OCI-LY3 (cell line): ENCODE measurements around the gene MAPK12.

ENCODE experiments used
- H2AFZ ChIP-seq: fragments of 200-600, 300-600 bp; shearing (Covaris generic); 2 replicates; pipeline ENCODE4 v1.6.0; 2014; ENCODE audit warnings: antibody characterized with exemption, low read depth, low read length
- H3K27ac ChIP-seq: fragments of 200-600, 300-600 bp; sonication (generic); 2 replicates; pipeline ENCODE4 v1.5.1; 2014; ENCODE audit warnings: mild to moderate bottlenecking, low read length, moderate library complexity, mixed read lengths
- H3K27me3 ChIP-seq: fragments of 200-600, 300-600 bp; sonication (generic); 2 replicates; pipeline ENCODE4 v1.6.1; 2014; ENCODE audit warnings: low read depth, low read length, mixed read lengths
- H3K36me3 ChIP-seq: fragments of 200-600, 300-600 bp; sonication (generic); replicated peaks from 2 replicates; pipeline ENCODE3; 2014; ENCODE audit warnings: low read depth, low read length, mixed read lengths
- H3K4me1 ChIP-seq: fragments of 300-600, 200-600 bp; sonication (generic); 2 replicates; pipeline ENCODE4 v1.6.1; 2014; ENCODE audit warnings: low read length, mixed read lengths
- H3K4me2 ChIP-seq: fragments of 200-600, 300-600 bp; sonication (generic); 2 replicates; pipeline ENCODE4 v1.6.1; 2014; ENCODE audit warnings: low read length, mixed read lengths
- H3K4me3 ChIP-seq: fragments of 300-600, 200-600 bp; sonication (generic); 2 replicates; pipeline ENCODE4 v1.5.1; 2014; ENCODE audit warnings: antibody characterized with exemption, mild to moderate bottlenecking, low read length, moderate library complexity
- H3K79me2 ChIP-seq: fragments of 300-600, 200-600 bp; shearing (Covaris generic); 2 replicates; pipeline ENCODE4 v1.6.1; 2014; ENCODE audit warnings: mild to moderate bottlenecking, low read length, mixed read lengths
- H3K9ac ChIP-seq: fragments of 300-600, 200-600 bp; shearing (Covaris generic); 2 replicates; pipeline ENCODE4 v1.6.0; 2014; ENCODE audit warnings: mild to moderate bottlenecking, low read length, moderate library complexity
- H3K9me3 ChIP-seq: fragments of 200-600, 300-600 bp; shearing (Covaris generic); 2 replicates; pipeline ENCODE4 v1.6.1; 2014; ENCODE audit warnings: low read length, mixed read lengths; ENCODE audit not compliant: insufficient read depth
- H4K20me1 ChIP-seq: fragments of 200-600, 300-600 bp; sonication (generic); 2 replicates; pipeline ENCODE4 v1.6.1; 2016; ENCODE audit warnings: low read length, mixed read lengths; ENCODE audit not compliant: insufficient read depth
- CTCF ChIP-seq: fragments of 200-600, 300-600 bp; sonication (generic); IDR thresholded peaks from 2 replicates; pipeline ENCODE4 v1.5.1; 2014; ENCODE audit warnings: antibody characterized with exemption, low read length, low read depth
- EZH2phosphoT487 ChIP-seq: fragments of 200-600 bp; shearing (Covaris generic); IDR thresholded peaks from 2 replicates; pipeline ENCODE4 v1.6.1; 2018; ENCODE audit warnings: antibody characterized with exemption, mixed run types, low read depth

MAPK12 gene

GRCh38 chr22:50278956-50279619 lies 17.6 kb upstream of the MAPK12 start:
- Histone ChIP-seq H2AFZ (no peak overlapping the region), H3K27ac (no peak overlapping the region), H3K4me2 (no peak overlapping the region), H3K36me3 (peaks cover 13% of the 10 kb centered on the region), H3K4me3 (no peak overlapping the region), H4K20me1 (peaks cover 6% of the 10 kb centered on the region; the same call in 1 of the 2 replicates), H3K9me3 (no peaks in the 10 kb centered on the region), H3K27me3 (no peaks in the 10 kb centered on the region), H3K9ac (no peak overlapping the region), H3K79me2 (no peaks in the 10 kb centered on the region), H3K4me1 (0 out of 2 replicates have a peak, but pooled peaks cover 5% of the 10 kb centered on the region)
- TF ChIP-seq CTCF (no peak), EZH2phosphoT487 (no peak)

GRCh38 chr22:50278461-50278860 lies 17.0 kb upstream of the MAPK12 start:
- H4K20me1 ChIP-seq, result peaks cover 6% of the 10 kb centered on the region; the same call in 1 of the 2 replicates

GRCh38 chr22:50277761-50278160 lies 16.3 kb upstream of the MAPK12 start:
- Histone ChIP-seq H3K27ac (no peak overlapping the region), H3K4me2 (no peak overlapping the region), H3K79me2 (no peaks in the 10 kb centered on the region), H3K4me3 (no peak overlapping the region), H3K4me1 (0 out of 2 replicates have a peak, but pooled peaks cover 5% of the 10 kb centered on the region), H3K9ac (no peak overlapping the region), H4K20me1 (peaks cover 6% of the 10 kb centered on the region; the same call in 1 of the 2 replicates), H3K27me3 (no peaks in the 10 kb centered on the region), H3K9me3 (no peaks in the 10 kb centered on the region), H3K36me3 (peaks cover 13% of the 10 kb centered on the region), H2AFZ (no peak overlapping the region)
- TF ChIP-seq EZH2phosphoT487 (no peak), CTCF (no peak)

More at GRCh38 chr22:50278461-50278860, 17.0 kb upstream of the MAPK12 start:
- Histone ChIP-seq H3K4me3 (no peak overlapping the region), H2AFZ (no peak overlapping the region), H3K9ac (no peak overlapping the region), H3K27ac (no peak overlapping the region), H3K9me3 (no peaks in the 10 kb centered on the region), H3K36me3 (peaks cover 13% of the 10 kb centered on the region), H3K27me3 (no peaks in the 10 kb centered on the region), H3K4me1 (0 out of 2 replicates have a peak, but pooled peaks cover 5% of the 10 kb centered on the region), H3K79me2 (no peaks in the 10 kb centered on the region), H3K4me2 (no peak overlapping the region)
- no peak for TF ChIP-seq EZH2phosphoT487

- no peaks in the 10 kb centered on the region for H3K79me2 ChIP-seq
- 0 out of 2 replicates have a peak overlapping the region, but pooled peaks have one; percentile 29 for H3K4me2 ChIP-seq
- H3K9me3 ChIP-seq, result no peaks in the 10 kb centered on the region
- H3K27ac ChIP-seq, result peak overlapping the region; percentile 36
- H3K36me3 ChIP-seq, result peaks cover 12% of the 10 kb centered on the region
- no peak overlapping the region for H3K4me3 ChIP-seq
- no peak overlapping the region for H2AFZ ChIP-seq
- H3K9ac ChIP-seq, result no peak overlapping the region
- peaks cover 6% of the 10 kb centered on the region; the same call in 1 of the 2 replicates for H4K20me1 ChIP-seq
- H3K27me3 ChIP-seq, result no peaks in the 10 kb centered on the region
- H3K4me1 ChIP-seq, result peaks cover 9% of the 10 kb centered on the region
- TF ChIP-seq CTCF (peak; percentile 99), EZH2phosphoT487 (no peak)
These were observed 14.7 kb upstream of the MAPK12 start for GRCh38 chr22:50276143-50276542.
